ENCODE data around the gene C1QL2.

- TF ChIP-seq CTCF (conservative IDR thresholded peaks at IDR 0.05; ENCODE audit: low read depth, low read length), result no peak
- TF ChIP-seq EZH2 (IDR thresholded peaks at IDR 0.05; ENCODE audit: borderline replicate concordance, low read depth, low read length, poor library complexity, severe bottlenecking), result no peak
Observed at GRCh38 chr2:119106301-119106897, 52.2 kb downstream of the C1QL2 start.

Measured in A673 (cell line).